Stimulated activated memory B cell treated with anti-CD40 and anti-IgM and Interleukin-4, amounts not matched to agents 10 μg/mL and 1 μg/mL and 100 μg/mL, for 72 hours (primary cell): ENCODE results near the gene ARHGEF10L.

Experiments used
- ATAC-seq: fragments of 150-1000 bp; cut with Tn5 transposase; 2 replicates; pipeline ENCODE4 v1.10.0; 2021
- H3K27ac Mint-ChIP-seq: one replicate; pipeline ENCODE4 v1.8.0; 2022; ENCODE audit warnings: mild to moderate bottlenecking, mixed read lengths
- H3K27me3 Mint-ChIP-seq: one replicate; pipeline ENCODE4 v1.8.0; 2022; ENCODE audit warnings: mixed read lengths
- H3K36me3 Mint-ChIP-seq: one replicate; pipeline ENCODE4 v1.8.0; 2022; ENCODE audit warnings: mixed read lengths
- H3K4me1 Mint-ChIP-seq: one replicate; pipeline ENCODE4 v1.8.0; 2022; ENCODE audit warnings: mixed read lengths
- H3K4me3 Mint-ChIP-seq: one replicate; pipeline ENCODE4 v1.8.0; 2022; ENCODE audit warnings: mild to moderate bottlenecking, moderate library complexity, mixed read lengths
- H3K9me3 Mint-ChIP-seq: one replicate; pipeline ENCODE4 v1.8.0; 2022; ENCODE audit warnings: mixed read lengths

The ARHGEF10L gene

DNA sequence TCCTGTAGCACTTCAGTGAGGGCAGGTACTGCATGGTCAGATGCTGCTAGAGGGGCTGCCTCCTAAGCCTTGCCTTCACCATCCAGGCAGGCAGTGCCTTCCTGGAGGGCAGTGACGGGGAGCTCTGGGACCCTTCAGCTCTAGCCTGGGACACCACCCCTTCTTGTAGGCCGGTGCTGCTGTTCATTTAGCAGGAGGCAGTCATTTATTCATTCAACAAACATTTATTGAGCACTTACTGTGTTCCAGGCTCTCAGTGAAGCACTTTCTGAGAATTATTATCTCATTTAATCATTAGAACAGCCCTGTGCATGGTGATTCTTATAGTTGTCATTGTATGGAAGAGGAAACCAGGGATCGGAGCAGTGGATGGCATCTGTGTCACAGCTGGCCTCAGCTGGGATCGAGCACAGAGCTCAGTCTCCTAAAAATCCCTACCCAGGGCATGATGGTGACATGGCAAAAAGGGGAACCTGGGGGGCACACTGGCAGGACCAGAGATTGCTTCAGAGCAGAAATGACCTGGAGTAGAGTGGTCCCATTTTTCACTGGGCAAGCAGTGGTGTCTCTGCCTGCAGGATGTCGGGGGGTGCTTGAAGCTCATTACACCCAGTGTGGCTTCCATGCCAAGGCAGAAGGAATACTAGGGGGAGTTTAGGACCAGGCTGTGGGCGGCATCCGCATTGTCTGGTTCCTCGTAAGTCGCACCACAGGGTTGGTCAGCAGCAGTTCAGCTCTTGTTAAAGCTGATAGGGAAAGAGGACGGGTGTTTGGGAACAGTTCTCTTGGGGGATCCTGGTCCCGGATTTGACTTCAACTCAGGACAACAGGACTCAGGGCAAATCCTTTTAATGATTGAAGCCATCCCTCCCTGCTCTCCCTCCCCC lies 28.8 kb downstream of the ARHGEF10L start:
- Mint-ChIP-seq H3K27ac (no peak overlapping the region), H3K4me3 (no peak overlapping the region), H3K27me3 (peaks cover 42% of the 10 kb centered on the region), H3K9me3 (no peaks in the 10 kb centered on the region), H3K36me3 (no peaks in the 10 kb centered on the region), H3K4me1 (no peaks in the 10 kb centered on the region)
- ATAC-seq, result no peak

DNA sequence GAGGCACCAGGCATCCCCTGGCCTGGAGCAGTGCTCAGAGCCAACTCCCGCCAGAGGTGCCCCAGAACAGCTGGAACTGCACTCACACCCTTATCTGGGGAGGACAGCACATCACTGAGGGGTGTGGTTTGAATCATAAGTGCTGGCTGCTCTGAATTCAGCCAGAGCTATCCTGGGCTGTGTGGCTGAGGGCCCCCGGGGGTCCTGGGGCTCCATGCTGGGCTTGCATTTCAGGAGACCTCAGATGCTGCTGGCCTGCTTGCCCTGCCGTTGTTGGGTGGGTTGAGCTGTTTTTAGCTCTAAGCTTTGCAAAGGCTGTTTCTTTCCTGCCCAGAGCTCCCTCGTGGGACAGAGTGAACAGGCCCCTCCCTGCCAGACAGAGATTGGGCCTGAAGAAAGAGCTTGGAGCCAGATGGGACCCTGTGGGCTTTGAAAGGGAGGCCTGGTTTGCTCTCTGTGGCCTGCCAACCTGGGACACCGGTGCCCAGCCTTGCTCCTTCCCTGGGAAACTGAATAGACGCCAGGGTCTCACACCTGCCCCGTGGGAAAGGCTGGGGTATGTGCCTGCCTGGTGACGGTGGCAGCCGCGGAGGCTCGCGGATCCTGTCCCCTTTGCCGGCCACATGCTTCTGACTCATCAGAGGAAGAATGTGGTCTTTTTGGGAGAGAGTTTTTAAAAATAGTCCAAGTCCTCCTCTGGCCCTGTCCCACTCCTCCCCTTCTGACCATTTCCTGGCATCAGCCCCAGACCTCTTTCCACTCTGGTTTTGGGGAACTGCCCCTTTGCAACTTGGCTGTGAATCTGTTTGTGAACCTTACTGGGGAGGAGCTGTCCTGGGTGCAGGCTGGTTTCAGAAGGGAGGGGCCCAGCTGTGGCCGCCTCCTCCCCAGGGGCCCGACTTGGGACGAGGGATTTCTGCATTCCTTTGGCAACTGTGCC lies 30.0 kb downstream of the ARHGEF10L start:
- Mint-ChIP-seq H3K27me3 (peaks cover 54% of the 10 kb centered on the region), H3K4me3 (no peak overlapping the region), H3K9me3 (no peaks in the 10 kb centered on the region), H3K27ac (no peak overlapping the region), H3K36me3 (no peaks in the 10 kb centered on the region), H3K4me1 (no peaks in the 10 kb centered on the region)
- no peak for ATAC-seq

DNA sequence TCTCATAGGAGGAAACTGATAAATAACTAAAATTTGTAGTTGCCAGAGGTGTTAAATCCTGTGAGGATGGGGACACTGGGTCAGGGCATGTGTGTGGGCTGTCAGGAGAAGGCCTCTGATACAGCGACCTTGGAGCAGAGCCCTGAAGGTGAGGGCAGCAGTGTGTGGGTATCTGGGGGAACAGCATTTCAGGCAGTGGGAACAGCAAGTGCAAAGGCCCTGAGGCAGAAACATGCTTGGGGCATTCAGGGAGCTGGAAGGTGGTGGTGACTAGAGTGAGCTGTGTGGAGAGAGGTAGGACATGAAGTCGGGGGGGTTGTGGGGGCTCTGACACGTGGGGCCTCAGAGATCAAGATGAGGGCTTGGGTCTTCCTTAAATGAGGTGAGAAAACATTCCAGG lies 30.7 kb downstream of the ARHGEF10L start:
- Mint-ChIP-seq H3K27me3 (peaks cover 62% of the 10 kb centered on the region), H3K4me1 (no peaks in the 10 kb centered on the region), H3K4me3 (no peak overlapping the region), H3K9me3 (no peaks in the 10 kb centered on the region), H3K36me3 (no peaks in the 10 kb centered on the region), H3K27ac (no peak overlapping the region)
- ATAC-seq, result no peak

DNA sequence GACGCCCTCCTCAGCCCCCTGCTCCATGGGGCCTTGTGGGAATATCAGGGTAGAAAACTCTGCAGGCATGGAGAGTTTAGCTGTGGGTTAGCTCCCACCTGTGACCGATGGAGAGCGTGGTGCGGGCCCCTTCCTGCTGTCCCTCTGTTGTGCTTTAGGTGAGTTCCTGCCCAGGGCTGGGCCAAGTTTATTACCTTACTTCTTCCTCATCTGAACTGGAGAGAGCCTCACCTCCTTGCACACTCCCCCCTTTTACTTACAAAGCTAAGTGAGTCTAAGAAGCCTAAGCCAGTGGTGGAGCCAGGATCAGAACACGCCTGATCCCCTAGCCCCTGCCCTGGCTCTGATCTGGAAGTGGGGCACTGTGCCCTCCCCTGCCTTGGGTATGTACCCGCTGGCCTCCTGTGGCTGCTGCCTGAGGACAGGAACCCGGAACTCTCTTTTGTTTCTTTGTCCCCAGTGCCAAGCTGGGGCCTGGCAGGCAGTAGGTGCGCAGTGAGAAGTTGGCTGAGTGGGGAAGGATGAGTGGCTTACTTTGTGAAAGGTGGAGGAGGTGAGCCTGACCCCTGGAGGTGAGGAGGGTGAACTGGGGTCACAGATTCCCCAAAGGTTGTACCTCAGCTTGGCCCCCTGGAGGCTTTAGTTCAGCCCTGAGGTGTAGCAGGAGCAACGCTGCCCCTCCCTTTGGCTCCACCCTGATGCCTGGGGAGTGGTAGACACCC lies 32.9 kb downstream of the ARHGEF10L start:
- Mint-ChIP-seq H3K9me3 (no peaks in the 10 kb centered on the region), H3K27me3 (peaks cover 67% of the 10 kb centered on the region), H3K36me3 (no peaks in the 10 kb centered on the region), H3K4me3 (no peak overlapping the region), H3K4me1 (no peaks in the 10 kb centered on the region), H3K27ac (no peak overlapping the region)
- no peak for ATAC-seq

DNA sequence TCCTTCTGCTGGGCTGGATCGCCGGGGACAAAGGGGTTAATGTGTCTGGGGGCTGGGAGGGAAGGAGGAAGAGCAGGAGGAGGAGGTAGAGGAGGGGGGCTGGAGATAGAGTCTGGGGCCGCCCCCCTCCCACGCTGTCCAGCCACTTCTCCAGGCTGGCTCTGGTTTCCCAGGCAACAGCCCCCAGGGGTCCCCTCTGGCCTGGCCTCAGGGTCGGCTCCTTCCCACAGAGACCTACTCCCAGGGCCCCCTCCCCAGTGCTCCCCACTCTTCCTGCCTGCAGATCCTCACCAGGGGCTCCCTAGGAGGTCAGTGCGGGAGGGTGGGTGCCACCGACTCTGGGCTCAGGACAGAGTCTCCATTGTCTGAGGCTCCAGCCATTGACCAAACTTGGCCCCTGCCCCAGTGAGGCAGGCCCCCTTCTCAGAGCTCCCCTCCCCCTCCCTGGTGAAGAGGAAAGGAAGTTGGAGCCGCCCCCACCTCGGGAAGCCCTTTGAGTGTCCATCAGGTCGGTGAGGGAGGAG lies 34.1 kb downstream of the ARHGEF10L start:
- no peak for ATAC-seq
- peaks cover 59% of the 10 kb centered on the region for H3K27me3 Mint-ChIP-seq
- no peaks in the 10 kb centered on the region for H3K9me3 Mint-ChIP-seq
- no peaks in the 10 kb centered on the region for H3K36me3 Mint-ChIP-seq
- H3K4me1 Mint-ChIP-seq, result no peaks in the 10 kb centered on the region
- H3K4me3 Mint-ChIP-seq, result no peak overlapping the region
- H3K27ac Mint-ChIP-seq, result no peak overlapping the region

DNA sequence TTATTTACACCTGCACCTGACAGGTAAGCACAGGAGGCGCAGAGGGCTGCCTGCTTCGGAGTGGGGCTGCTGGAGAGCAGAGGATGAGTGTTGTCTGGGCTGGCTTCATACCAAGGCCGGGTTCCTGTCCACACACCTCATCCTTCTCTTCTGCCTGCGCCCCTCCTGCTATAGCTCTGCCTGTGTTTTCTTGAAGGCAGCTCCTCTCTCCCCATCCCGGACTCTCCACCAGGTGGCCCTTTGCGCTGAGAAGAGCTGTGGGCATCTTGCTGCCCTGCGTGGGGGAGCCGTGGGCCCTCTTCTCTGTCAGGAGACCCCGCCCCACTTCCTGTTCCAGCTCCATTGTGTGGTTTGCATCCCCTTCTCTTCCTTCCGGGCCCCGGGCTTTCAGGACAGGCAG lies 35.0 kb downstream of the ARHGEF10L start:
- no peak for ATAC-seq
- Mint-ChIP-seq H3K4me1 (no peaks in the 10 kb centered on the region), H3K9me3 (no peaks in the 10 kb centered on the region), H3K27ac (no peak overlapping the region), H3K36me3 (no peaks in the 10 kb centered on the region), H3K27me3 (peaks cover 54% of the 10 kb centered on the region), H3K4me3 (no peak overlapping the region)

DNA sequence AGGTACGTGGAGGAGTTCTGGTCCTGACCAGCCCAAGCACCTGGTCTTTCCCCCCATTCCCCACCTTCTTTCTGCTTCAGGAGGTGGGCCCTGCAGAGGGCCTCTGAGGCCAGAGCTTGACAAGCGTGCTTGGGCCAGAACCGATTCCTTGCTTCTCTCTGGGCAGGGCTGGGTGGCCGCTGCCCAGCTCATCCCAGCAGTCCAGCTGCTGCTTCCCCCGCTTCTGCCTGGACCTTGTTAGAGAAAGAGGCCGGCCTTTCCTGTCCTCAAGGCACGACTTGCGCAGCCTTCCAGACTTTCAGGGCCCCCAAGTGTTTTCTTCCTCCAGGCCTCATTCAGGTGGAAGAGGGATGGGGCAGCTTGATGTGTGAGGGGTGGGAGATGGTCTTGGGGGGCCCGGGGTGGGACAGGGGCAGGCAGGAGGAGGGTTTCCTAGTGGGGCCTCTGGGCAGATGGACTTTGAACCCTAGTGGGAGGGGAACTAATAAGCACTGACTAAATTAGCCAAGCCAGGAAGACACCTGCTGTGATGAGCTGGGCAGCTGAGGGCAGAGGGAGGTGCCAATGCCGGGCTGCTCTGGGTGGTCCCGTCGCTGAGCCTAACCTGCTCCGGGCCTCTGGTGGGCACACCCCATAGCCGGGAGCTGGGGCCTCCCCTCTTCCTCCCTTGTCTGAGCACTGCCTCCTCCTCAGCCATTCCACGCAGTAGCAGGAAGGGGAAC lies 36.5 kb downstream of the ARHGEF10L start:
- Mint-ChIP-seq H3K4me3 (no peak overlapping the region), H3K4me1 (peaks cover 5% of the 10 kb centered on the region), H3K27ac (no peak overlapping the region), H3K36me3 (no peaks in the 10 kb centered on the region), H3K27me3 (peaks cover 39% of the 10 kb centered on the region), H3K9me3 (no peaks in the 10 kb centered on the region)
- no peak for ATAC-seq

DNA sequence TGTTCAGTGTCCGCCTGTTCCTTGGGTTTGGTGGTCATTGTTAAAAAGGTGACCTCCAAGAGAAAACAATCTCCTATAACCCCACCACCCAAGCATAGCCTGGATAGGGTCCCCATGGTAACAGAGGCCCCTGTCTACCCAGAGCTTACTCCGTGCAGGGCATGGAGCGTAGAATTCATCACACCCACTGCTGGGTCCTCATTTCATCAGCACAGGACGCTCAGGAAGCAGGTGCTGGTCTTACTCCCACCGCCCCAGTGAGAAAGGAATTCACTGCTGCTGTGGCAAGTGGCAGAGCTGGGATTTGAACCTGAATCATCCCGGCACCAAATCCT lies 37.0 kb downstream of the ARHGEF10L start:
- H3K9me3 Mint-ChIP-seq, result no peaks in the 10 kb centered on the region
- no peak for ATAC-seq
- H3K4me3 Mint-ChIP-seq, result no peak overlapping the region
- peaks cover 35% of the 10 kb centered on the region for H3K27me3 Mint-ChIP-seq
- H3K4me1 Mint-ChIP-seq, result peaks cover 7% of the 10 kb centered on the region
- H3K27ac Mint-ChIP-seq, result no peak overlapping the region
- H3K36me3 Mint-ChIP-seq, result no peaks in the 10 kb centered on the region

DNA sequence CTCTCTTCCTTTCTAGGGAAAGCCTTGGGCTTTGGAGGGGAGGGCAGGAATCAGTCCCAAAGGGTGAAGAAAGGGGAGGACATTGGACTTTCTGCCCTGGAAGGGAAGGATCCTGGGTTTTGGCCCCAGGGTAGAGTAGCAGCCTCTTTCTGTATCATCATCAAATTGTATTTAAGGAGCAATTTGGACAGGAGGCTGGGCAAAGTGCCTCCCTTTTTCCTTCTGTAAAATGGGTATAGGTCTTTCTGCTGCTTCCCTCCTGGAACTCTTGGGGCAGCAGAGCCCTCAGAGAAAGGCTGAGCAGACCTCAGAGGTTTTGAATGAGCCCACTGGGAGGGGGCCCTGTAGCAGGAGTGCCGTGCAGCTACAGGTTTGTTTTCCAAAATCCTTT lies 38.4 kb downstream of the ARHGEF10L start:
- H3K36me3 Mint-ChIP-seq, result no peaks in the 10 kb centered on the region
- ATAC-seq, result no peak
- peaks cover 7% of the 10 kb centered on the region for H3K4me1 Mint-ChIP-seq

DNA sequence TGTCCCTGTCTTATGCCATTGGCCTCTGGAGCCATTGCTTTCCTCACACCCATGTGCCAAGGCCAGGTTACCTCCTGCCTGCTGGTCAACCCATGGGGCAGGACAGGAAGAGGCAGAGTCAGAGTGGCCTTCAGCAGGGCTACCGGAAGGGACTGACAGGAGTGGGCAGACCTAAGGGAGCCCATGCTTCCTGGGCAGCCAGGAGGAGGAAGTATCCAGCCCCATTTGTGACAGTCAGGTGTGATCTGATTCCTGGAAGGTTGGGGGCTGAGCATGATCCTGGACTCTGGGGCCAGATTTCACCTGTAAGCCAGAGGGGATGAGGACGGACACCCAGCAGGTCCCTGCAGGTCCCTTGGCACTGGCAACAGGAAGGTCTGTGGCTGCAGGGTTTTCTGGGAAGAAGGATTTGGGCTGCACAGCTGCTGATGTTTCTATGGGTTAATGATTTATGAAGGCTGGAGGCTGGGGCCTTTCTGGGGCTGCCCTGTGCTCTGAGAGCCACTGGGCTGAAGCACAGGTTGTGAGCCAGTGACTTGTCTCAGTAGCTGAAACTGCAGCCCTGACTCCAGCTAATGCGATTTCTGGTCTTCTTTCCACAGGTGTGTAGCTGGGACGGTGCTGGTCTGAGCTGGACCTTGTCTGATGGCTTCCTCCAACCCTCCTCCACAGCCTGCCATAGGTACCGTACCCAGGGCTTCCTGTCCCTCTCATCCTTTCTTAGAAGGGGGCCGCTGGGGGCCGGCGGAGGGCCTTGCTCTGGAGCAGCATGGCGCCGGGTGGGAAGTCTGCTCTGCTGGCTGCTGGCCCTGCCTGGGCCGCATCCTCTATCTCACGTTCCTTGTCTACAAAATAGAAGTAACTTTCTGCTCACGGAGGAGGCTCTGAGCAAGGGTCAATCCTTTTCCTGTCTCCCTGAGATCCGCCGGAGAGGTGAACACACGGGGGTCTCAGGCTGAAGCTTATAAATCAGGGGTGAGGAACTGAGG lies 40.7 kb downstream of the ARHGEF10L start:
- H3K36me3 Mint-ChIP-seq, result no peaks in the 10 kb centered on the region
- no peak overlapping the region for H3K27ac Mint-ChIP-seq
- H3K9me3 Mint-ChIP-seq, result no peaks in the 10 kb centered on the region
- H3K27me3 Mint-ChIP-seq, result peaks cover 13% of the 10 kb centered on the region
- H3K4me3 Mint-ChIP-seq, result no peak overlapping the region
- ATAC-seq, result no peak
- peaks cover 7% of the 10 kb centered on the region for H3K4me1 Mint-ChIP-seq

More for the DNA sequence above, 38.4 kb downstream of the ARHGEF10L start:
- no peaks in the 10 kb centered on the region for H3K9me3 Mint-ChIP-seq
- no peak overlapping the region for H3K4me3 Mint-ChIP-seq
- H3K27me3 Mint-ChIP-seq, result peaks cover 34% of the 10 kb centered on the region
- H3K27ac Mint-ChIP-seq, result no peak overlapping the region

DNA sequence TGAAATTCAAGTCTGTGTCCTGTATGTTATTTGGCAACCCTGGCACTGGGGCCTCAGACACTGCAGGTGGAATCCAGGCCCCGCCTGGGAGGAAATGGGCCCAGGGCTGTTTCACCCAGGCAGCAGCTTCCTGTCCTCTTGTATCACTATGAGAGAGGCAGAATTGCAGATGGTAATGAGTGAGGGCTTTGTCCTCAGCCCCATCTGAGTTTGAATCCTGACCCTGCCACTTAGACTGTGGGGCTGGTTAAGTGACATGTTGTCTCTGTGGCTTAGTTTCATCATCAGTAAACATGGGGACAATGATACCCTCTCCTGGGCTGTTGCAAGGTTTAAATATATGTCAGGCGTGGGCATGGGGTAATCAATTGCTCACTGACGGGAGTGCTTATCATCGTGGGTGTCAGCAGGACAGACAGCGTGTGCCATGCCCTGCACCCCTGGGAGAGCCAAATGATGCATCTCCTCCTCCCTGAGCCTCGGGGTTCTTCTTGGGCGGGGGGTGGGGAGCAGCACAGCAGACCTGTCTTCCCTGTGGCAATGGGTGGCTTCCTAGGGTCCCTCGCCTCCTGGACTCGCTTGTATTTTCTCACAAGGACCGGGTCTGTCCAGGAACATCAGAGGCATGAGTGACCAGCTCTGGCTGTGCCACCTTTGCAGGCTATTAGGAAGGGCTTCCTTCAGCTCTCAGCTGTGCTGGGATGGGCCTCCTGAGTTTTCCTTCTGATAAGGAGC lies 42.1 kb downstream of the ARHGEF10L start:
- Mint-ChIP-seq H3K36me3 (no peaks in the 10 kb centered on the region), H3K27ac (no peak overlapping the region), H3K27me3 (peaks cover 8% of the 10 kb centered on the region), H3K4me3 (no peak overlapping the region), H3K9me3 (no peaks in the 10 kb centered on the region), H3K4me1 (peaks cover 7% of the 10 kb centered on the region)
- ATAC-seq, result peak; percentile 48

DNA sequence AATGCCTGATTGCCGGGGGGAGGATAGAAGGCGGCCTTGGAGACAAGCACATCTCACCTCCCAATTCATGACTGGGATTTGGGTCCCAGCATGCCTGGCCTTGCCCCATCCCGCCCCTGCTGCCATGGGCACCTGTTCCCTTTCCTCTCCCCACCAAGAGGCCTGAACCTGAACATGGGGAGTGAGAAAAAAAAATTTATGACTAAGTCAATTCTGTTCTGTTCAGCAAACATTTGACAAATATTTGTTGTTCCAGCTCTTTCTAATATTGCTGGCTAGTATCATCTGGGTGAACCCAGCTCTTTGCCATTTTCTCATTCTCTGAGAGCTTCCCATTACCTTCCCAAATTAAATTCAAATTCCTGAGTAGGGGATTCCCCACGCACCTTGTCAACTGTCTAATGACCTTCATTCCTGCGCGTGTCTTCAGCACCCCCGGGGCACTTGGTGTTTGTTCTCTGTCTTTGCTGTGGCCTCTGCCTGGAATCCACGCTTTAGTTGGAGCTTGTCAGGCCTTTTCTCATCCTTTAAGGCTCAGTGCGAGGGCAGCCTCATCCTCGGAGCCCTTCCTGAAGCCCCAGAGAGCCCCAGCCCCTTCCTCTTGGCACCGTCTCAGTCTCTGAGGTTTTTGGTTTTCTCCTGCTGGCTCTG lies 42.8 kb downstream of the ARHGEF10L start:
- no peak overlapping the region for H3K27ac Mint-ChIP-seq
- ATAC-seq, result no peak

DNA sequence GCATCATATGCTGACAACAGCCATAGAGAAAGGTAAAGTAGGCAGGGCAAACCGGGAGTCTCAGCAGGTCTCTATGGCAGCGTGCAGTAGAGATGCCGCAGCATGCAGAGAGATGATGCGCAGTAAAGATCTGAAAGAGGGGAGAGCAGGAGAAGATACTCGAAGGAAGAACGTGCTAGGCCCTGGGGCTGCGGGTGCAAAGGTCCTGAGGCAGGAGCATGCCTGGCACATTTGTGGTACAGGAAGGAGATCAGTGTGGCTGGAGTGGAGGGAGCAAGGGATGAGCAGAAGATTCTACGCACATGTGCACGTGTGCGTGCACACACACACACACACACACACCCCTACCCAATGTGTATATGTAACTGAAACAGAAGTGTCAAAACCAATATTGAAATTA lies 45.0 kb downstream of the ARHGEF10L start:
- Mint-ChIP-seq H3K27me3 (peaks cover 8% of the 10 kb centered on the region), H3K27ac (no peak overlapping the region), H3K4me1 (peaks cover 7% of the 10 kb centered on the region), H3K4me3 (no peak overlapping the region), H3K36me3 (no peaks in the 10 kb centered on the region), H3K9me3 (no peaks in the 10 kb centered on the region)
- no peak for ATAC-seq

More for the DNA sequence above, 42.8 kb downstream of the ARHGEF10L start:
- Mint-ChIP-seq H3K4me3 (no peak overlapping the region), H3K9me3 (no peaks in the 10 kb centered on the region), H3K36me3 (no peaks in the 10 kb centered on the region), H3K27me3 (peaks cover 8% of the 10 kb centered on the region), H3K4me1 (peaks cover 7% of the 10 kb centered on the region)
